Ramos (cell line): ENCODE results near the gene NUDT12.

Experiments
- in situ Hi-C: fragments of 300-500 bp; cut with MboI; formaldehyde crosslinking; loops from one replicate; pipeline ENCODE4 v1.14.3; 2022; ENCODE audit warnings: low sequenced_read_pairs; ENCODE audit not compliant: unreplicated experiment

Gene NUDT12

DNA sequence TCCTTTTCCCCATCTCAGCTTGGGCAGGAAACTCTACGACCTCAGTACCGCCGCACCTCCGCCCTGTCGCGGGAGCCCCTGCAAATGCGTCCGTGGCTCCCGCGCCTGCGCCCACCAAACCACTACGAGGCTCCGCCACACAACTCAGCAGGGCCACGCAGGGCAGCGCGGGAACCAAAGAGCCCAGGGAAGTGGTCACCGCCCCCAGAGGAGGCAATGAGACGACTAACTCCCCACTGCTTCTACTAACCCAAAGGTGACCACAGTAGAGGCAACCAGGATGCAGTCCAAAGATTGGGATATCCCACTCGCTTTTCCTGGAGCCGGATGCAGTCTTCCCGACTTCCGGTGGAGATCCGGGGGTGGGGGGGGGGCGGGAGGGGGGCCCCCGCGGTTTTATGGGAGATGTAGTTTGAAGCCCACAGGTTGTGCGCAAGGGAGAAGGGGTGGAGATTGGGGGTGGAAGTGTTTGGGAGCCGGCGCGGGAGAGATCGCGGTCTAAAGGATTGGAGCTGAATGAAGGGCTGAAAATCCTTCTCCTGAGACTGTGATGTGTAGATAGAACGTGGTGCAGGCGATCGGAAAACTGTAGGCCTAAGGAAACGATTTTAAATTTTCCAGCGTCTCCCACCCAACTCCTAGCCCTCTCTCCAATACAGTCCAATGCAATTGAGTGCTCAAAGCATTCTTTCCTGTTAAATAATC, at the start of gene NUDT12:
Gene NUDT12 (minus strand): TSS at position 337 of the 705 bp plus-strand sequence. CDS start 2,541 bp downstream, outside the sequence.
- in situ Hi-C loops, result loop anchor here (25.0 kb wide), 1 partner anchor 625 kb away; no protein-coding TSS in a partner anchor

DNA sequence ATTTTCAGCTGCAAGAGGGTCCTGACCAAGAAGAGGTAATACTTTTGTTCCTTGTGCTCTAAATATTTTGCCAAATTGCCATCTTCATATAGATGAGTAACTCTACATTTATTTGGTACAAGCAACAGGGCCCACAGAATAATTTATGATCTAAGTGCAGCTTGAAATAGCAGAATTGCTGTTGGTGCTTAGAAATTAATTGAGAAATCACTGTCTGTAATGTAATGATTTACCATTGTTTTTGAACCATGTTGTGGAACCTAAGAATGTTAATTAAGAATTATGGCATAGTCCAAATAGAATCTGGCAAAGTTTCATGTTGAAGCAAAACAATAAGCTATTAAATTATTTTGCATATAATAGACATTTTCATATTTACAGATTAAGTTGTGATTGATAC, 44.8 kb upstream of the NUDT12 start:
- in situ Hi-C loops, result no loop called here

DNA sequence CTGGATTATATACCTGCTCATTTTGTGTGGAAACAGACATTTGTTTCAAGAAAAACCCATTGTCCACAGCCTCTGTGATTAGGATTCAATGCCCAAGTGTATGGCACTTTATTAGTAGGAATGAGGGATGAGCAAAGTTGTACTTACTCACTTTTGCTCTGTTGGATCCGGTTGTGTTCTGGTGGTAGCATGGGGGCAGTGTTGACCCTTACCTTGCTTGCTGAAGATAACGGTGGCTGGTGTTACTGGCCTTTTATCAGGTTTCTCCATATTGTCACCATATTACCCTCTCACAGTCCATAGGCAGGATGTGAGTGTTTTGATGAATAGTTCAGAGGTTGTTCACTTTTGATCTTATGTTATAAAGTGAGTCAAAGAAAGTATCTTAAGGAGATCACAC, 42.7 kb upstream of the NUDT12 start:
- in situ Hi-C loops, result no loop called here

- in situ Hi-C loops, result no loop called here
Observed at GRCh38 chr5:103602438-103602837, 39.8 kb upstream of the NUDT12 start.

GRCh38 chr5:103601314-103601713, 38.7 kb upstream of the NUDT12 start:
- in situ Hi-C loops, result no loop called here

- in situ Hi-C loops, result no loop called here
Observed at GRCh38 chr5:103600086-103600485, 37.5 kb upstream of the NUDT12 start.

- in situ Hi-C loops, result no loop called here
Observed at GRCh38 chr5:103598997-103599566, 36.5 kb upstream of the NUDT12 start.

GRCh38 chr5:103590221-103590620, 27.6 kb upstream of the NUDT12 start:
- in situ Hi-C loops, result no loop called here

DNA sequence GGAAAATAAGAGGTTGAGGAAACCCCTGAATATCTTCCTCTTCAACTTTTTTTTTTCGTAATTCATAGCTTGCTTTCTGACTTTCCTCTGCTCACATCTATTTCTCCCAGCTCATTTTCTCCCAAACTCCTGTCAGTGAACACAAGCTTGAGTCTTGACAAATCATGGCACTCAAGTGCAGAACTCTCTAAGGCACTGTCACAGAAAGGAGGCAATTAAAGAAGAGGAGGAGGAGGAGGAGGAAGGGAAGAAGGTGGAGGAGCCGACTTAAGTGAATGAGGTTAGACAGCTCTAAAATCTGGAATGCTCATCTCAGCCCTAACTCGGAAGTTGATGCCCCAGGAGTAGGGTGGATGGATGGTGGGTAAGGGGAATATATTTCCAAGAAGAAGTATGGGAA, 27.2 kb upstream of the NUDT12 start:
- in situ Hi-C loops, result no loop called here

DNA sequence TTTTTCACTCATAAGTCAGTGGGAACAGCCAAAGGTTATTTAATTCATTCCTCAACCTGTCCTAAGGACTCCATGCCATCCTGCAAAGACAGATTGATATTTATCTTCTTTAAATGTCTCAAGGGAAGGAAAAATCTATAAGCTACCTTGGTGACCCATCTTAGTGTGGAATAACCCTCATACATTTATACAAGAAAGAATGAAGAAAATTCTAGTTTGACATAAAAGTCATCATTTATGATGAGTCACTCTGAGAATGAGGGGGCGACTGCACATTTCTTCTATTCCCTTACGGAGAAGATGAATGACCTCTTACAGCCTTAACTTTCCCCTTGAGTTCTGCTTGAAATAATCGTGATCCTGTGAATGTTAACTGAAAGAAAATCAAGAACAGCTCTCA, 26.8 kb upstream of the NUDT12 start:
- in situ Hi-C loops, result no loop called here

- in situ Hi-C loops, result no loop called here
Observed at GRCh38 chr5:103587185-103587748, 24.7 kb upstream of the NUDT12 start.

- in situ Hi-C loops, result no loop called here
Observed at GRCh38 chr5:103582364-103582763, 19.8 kb upstream of the NUDT12 start.

DNA sequence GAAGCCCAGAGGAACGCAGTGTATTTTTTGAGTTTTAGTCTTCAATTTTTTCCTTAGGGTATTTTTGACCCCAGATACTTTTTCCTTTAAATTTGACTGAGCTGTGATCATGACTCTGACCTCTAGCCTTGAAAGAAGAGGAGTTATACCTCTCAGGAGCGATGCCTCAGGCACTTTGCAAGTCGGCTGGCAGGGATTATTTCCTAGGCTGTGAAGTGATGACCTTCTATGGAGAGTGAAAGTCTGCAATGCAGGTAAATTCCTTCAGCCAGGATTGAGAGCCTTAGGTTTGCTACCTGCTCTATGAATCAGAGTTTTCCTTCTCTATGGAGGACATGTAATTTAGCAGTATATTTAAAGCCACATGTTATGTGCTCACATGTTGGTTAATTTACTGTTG, 10.8 kb upstream of the NUDT12 start:
- in situ Hi-C loops, result loop anchor here (25.0 kb wide), 1 partner anchor 614 kb away; no protein-coding TSS in a partner anchor

- in situ Hi-C loops, result loop anchor here (25.0 kb wide), 1 partner anchor 615 kb away; no protein-coding TSS in a partner anchor
Observed at GRCh38 chr5:103572454-103572853, 9.9 kb upstream of the NUDT12 start.

DNA sequence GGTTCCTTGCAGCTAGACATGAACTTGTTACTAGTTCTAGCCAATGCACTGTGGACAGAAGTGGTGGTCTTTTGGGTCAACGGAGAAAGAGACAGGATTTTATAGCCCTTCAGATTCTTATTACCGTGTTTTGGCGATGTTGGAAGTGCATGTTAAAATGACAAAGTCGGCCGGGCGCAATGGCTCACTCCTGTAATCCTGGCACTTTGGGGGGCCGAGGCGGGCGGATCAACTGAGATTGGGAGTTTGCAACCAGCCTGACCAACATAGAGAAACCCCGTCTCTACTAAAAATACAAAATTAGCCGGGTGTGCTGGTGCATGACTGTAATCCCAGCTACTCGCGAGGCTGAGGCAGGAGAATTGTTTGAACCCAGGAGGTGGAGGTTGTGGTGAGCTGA, 9.1 kb upstream of the NUDT12 start:
- in situ Hi-C loops, result loop anchor here (25.0 kb wide), 1 partner anchor 616 kb away; no protein-coding TSS in a partner anchor

DNA sequence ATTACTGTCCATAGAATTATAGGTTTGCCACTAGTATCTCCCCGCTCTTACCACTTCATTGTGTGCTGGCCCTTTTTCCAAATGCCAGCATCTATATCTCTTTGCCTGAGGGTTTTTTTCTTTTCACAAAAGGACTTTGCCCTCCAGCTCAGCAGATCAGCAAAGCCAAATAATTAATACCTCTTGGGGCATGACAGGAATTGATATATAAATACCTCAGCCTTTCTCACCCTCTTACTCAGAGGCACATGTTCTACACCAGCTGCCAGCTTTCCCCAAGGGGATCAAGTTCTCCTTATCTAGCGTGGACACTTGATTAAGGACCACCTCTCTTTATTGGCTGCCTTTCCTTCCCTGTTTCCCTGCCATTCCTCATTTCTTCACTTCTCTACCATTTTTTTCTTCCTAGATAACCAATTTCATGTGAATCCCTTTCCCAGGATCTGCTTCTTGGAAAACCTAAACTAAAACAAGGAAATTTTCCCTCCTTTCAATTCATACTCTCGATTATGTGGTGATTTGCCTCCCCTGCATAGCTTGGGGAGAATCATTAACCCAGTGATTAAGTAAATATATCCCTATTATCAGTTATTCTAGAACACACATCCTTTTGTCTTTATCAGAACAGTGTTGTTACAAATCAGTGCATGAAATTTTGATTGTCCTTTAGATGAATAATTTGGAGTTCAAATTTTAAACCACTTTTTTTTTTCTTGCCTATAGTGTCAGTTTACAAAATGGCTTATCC, 6.9 kb upstream of the NUDT12 start:
- in situ Hi-C loops, result loop anchor here (25.0 kb wide), 1 partner anchor 618 kb away; no protein-coding TSS in a partner anchor

GRCh38 chr5:103565719-103566118, 3.1 kb upstream of the NUDT12 start:
- in situ Hi-C loops, result loop anchor here (25.0 kb wide), 1 partner anchor 622 kb away; no protein-coding TSS in a partner anchor

- in situ Hi-C loops, result loop anchor here (25.0 kb wide), 1 partner anchor 625 kb away; no protein-coding TSS in a partner anchor
Observed at GRCh38 chr5:103561685-103562452, 720 bp downstream of the NUDT12 start.

GRCh38 chr5:103560826-103561225, 1.8 kb downstream of the NUDT12 start:
- in situ Hi-C loops, result loop anchor here (25.0 kb wide), 1 partner anchor 626 kb away; no protein-coding TSS in a partner anchor

DNA sequence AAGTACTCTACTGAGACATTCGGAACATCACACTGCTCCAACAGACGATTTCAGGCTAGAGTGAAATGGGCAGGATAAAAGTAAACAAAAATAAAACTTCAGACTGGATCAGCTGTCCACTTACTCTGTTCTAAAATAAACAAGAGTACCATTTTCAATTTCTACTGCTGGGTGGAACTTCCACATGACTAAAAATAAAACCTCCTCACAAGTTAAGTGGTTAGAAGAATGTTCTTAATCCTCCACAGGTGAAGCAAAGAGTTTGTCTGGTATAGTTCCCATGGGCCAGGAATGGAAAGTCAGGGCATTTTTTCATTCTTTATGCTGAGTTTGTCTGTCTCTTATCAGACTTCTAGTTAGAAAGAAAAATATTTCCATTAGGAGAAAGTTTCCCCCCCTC, 15.7 kb downstream of the NUDT12 start:
- in situ Hi-C loops, result no loop called here
